GM12801 (cell line): ENCODE data around the gene ROBO3.

Experiments used
- CTCF ChIP-seq: IDR thresholded peaks from one replicate; pipeline ENCODE4 v1.5.1; 2011; ENCODE audit warnings: control low read depth; ENCODE audit not compliant: insufficient read length; ENCODE audit errors: extremely low read depth

Gene ROBO3

GRCh38 chr11:124864892-124865180, 396 bp upstream of the ROBO3 start:
- no peak for TF ChIP-seq CTCF

- TF ChIP-seq CTCF = no peak
Measured at GRCh38 chr11:124865902-124866851, 945 bp downstream of the ROBO3 start.

GRCh38 chr11:124867700-124868099, 2.5 kb downstream of the ROBO3 start:
- no peak for TF ChIP-seq CTCF

- no peak for TF ChIP-seq CTCF
Measured at GRCh38 chr11:124868331-124869274, 3.4 kb downstream of the ROBO3 start.

GRCh38 chr11:124869331-124869730, 4.1 kb downstream of the ROBO3 start:
- TF ChIP-seq CTCF = no peak

- TF ChIP-seq CTCF = no peak
Measured at GRCh38 chr11:124869856-124870387, 4.7 kb downstream of the ROBO3 start.

- no peak for TF ChIP-seq CTCF
Measured at GRCh38 chr11:124870430-124870829, 5.2 kb downstream of the ROBO3 start.
